ENCODE measurements around the gene DOCK3. TPM values are rescaled to one million over a fixed set of nuclear protein-coding genes. Genes with fewer than 3 reads are reported as not detected.
A peak's percentile ranks its signal among the peaks of the same experiment; 100 is the strongest.

Gene DOCK3
- total RNA-seq, 1 experiment from 2014 or later = 8.3 TPM

DNA sequence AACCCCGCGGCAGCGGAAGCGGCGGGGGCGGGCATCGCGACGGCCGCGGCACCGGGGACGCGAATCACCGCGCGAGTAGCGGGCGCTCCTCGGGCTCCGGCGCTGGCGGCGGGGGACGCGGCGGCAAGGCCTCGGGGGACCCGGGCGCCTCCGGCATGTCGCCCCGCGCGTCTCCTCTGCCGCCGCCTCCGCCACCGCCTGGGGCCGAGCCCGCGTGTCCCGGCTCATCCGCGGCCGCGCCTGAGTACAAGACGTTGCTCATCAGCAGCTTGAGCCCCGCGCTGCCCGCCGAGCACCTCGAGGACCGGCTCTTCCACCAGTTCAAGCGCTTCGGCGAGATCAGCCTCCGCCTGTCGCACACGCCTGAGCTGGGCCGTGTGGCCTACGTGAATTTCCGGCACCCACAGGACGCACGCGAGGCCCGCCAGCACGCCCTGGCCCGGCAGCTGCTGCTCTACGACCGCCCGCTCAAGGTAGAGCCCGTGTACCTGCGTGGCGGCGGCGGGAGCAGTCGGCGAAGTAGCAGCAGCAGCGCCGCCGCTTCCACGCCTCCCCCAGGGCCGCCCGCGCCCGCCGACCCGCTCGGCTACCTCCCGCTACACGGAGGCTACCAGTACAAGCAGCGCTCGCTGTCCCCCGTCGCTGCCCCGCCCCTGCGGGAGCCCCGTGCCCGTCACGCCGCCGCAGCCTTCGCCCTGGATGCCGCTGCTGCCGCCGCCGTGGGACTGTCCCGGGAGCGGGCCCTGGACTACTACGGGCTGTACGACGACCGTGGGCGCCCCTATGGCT, 717.0 kb downstream of the DOCK3 start:
- H3K4me1 Mint-ChIP-seq = peaks cover 41 to 56% of the 10 kb centered on the region in 2 experiments
- Histone ChIP-seq H3K4me2 (ENCODE audit: insufficient read depth, insufficient read length, low read length) (peak overlapping the region; percentile 24), H2BK20ac (ENCODE audit: low read depth, low read length, poor library complexity, severe bottlenecking) (no peak overlapping the region), H3T11ph (ENCODE audit: low read length) (no peak overlapping the region), H4K91ac (ENCODE audit: insufficient read length, low read depth, low read length) (no peak overlapping the region), H3K56ac (ENCODE audit: insufficient read length, low read depth, low read length) (no peak overlapping the region), H3K4me1 (ENCODE audit: insufficient read depth, low read length) (0 out of 2 replicates have a peak, but pooled peaks cover under 1% of the 10 kb centered on the region), H3K18ac (ENCODE audit: insufficient read length, low read depth, low read length) (peak overlapping the region; percentile 49), H3K27ac (ENCODE audit: insufficient read length, low read depth, low read length) (no peak overlapping the region), H3K9me3 (ENCODE audit: control insufficient read depth, low read depth, low read length) (no peaks in the 10 kb centered on the region), H3K79me1 (ENCODE audit: insufficient read depth, low read depth, low read length, poor library complexity, severe bottlenecking) (peaks cover 11% of the 10 kb centered on the region), H3K9ac (ENCODE audit: extremely low read depth, insufficient read length, low read length) (peak overlapping the region; percentile 72), H4K5ac (ENCODE audit: insufficient read length, low read depth, low read length) (peak overlapping the region; percentile 25), H3K23me2 (ENCODE audit: insufficient read length, low read depth, low read length, poor library complexity, severe bottlenecking) (no peaks in the 10 kb centered on the region), H3K79me2 (ENCODE audit: insufficient read depth, low read length) (peaks cover 20% of the 10 kb centered on the region; the same call in 1 of the 2 replicates), H3K4ac (ENCODE audit: low read depth, low read length) (no peak overlapping the region; the same call in 1 of the 2 replicates), H3K14ac (ENCODE audit: insufficient read depth, low read length) (peak overlapping the region; percentile 75), H2AFZ (ENCODE audit: low read length) (no peak overlapping the region), H3K27me3 (ENCODE audit: insufficient read depth, low read length) (no peaks in the 10 kb centered on the region), H2AK5ac (ENCODE audit: insufficient read length, low read length) (no peak overlapping the region), H2BK12ac (ENCODE audit: insufficient read length, low read depth, low read length) (no peak overlapping the region), H4K8ac (replicated peaks; ENCODE audit: insufficient read length, low read depth, low read length) (no peak overlapping the region), H2BK5ac (ENCODE audit: insufficient read length, low read length) (no peak overlapping the region), H2BK15ac (ENCODE audit: low read depth, low read length) (no peak overlapping the region; the same call in 1 of the 2 replicates), H2BK120ac (ENCODE audit: low read depth, low read length, poor library complexity, severe bottlenecking) (no peak overlapping the region), H4K20me1 (ENCODE audit: control insufficient read depth, insufficient read depth, insufficient read length) (no peaks in the 10 kb centered on the region), H3K23ac (ENCODE audit: insufficient read length, low read depth, low read length) (no peak overlapping the region)
- H3K9me3 Mint-ChIP-seq = peaks cover 8 to 9% of the 10 kb centered on the region in 2 experiments; a peak in 4 of 5 replicates
- peak overlapping the region; percentile 51 to 93 (median 67); a peak in 3 of 7 replicates for H3K27ac Mint-ChIP-seq
- peak overlapping the region; percentile 80 to 86 for H3K4me3 Mint-ChIP-seq
- TF ChIP-seq, protein P1, sequence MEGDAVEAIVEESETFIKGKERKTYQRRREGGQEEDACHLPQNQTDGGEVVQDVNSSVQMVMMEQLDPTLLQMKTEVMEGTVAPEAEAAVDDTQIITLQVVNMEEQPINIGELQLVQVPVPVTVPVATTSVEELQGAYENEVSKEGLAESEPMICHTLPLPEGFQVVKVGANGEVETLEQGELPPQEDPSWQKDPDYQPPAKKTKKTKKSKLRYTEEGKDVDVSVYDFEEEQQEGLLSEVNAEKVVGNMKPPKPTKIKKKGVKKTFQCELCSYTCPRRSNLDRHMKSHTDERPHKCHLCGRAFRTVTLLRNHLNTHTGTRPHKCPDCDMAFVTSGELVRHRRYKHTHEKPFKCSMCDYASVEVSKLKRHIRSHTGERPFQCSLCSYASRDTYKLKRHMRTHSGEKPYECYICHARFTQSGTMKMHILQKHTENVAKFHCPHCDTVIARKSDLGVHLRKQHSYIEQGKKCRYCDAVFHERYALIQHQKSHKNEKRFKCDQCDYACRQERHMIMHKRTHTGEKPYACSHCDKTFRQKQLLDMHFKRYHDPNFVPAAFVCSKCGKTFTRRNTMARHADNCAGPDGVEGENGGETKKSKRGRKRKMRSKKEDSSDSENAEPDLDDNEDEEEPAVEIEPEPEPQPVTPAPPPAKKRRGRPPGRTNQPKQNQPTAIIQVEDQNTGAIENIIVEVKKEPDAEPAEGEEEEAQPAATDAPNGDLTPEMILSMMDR (conservative IDR thresholded peaks at IDR 0.05) = no peak
- no peaks in the 10 kb centered on the region; the same call in 1 of the 2 replicates for H3K27me3 Mint-ChIP-seq (ENCODE audit: low read depth)
- no peak for DNase-seq
- peaks cover 64 to 83% (median 77%) of the 10 kb centered on the region in 3 experiments for H3K36me3 Mint-ChIP-seq (ENCODE audit: insufficient read depth in 1 of 3, low read depth in 3 of 3)
- WGBS (ENCODE audit: extremely low coverage, insufficient read length, low lambda C conversion rate) = no CpG with 5 or more reads among the region's 115 CpGs

Data from H9 (cell line).